Cardiac fibroblast (primary cell): ENCODE data around the gene XYLB.
A peak's percentile ranks its signal among the peaks of the same experiment; 100 is the strongest.

Experiments used
- DNase-seq, 2 donors: peaks; one replicate each; pipeline versions ENCODE4 v3.0.0 to v3.0.0-alpha.2; 2010; ENCODE audit warnings: low read depth in 2 of 2
- H3K4me3 ChIP-seq, 2 donors: replicated peaks in 1 of 2; 1 replicate in 1 of 2; 2 replicates in 1 of 2; pipeline ENCODE4 v1.5.1; 2011; ENCODE audit warnings: low read depth in 2 of 2, low read length in 2 of 2, mild to moderate bottlenecking in 2 of 2, moderate library complexity in 1 of 2
- CTCF ChIP-seq: IDR thresholded peaks from one replicate; pipeline ENCODE4 v1.5.1; 2011; ENCODE audit warnings: low read depth, mild to moderate bottlenecking, low read length, inconsistent platforms

The XYLB gene

GRCh38 chr3:38364721-38365400, 18.3 kb downstream of the XYLB start:
- no peak overlapping the region for H3K4me3 ChIP-seq
- DNase-seq, result no peak
- TF ChIP-seq CTCF, result no peak

DNA sequence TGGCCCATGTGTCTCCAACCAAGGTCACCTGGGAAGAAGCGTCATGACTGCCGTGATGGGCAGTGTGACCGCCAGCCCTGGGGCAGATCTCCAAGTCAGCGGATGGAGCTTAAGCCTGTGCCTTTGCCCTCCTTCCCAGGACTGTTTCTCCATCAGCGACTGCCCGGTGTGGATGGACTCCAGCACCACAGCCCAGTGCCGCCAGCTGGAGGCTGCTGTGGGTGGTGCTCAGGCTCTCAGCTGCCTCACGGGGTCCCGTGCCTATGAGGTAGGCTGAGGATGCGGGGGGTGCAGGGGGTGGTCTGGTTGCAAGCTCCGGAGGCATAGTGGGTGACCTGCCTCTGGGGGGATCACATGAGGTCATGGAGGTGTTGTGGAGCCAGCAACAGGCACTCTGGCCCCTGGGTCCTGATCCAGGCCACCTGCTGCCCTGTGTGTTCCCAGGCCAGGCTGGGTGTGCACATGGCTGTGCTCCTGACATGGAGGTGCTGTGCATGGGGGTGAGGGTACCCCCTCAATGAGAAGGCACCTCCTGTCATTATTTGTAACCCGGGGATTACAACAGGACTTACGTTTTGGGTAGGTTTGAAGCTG, 19.0 kb downstream of the XYLB start:
- TF ChIP-seq CTCF, result no peak
- no peak for DNase-seq
- no peak overlapping the region for H3K4me3 ChIP-seq

GRCh38 chr3:38366082-38366481, 19.5 kb downstream of the XYLB start:
- DNase-seq, result no peak
- no peak overlapping the region for H3K4me3 ChIP-seq
- no peak for TF ChIP-seq CTCF

GRCh38 chr3:38367779-38368178, 21.2 kb downstream of the XYLB start:
- H3K4me3 ChIP-seq, result no peak overlapping the region
- no peak for DNase-seq
- no peak for TF ChIP-seq CTCF

GRCh38 chr3:38368238-38368637, 21.7 kb downstream of the XYLB start:
- TF ChIP-seq CTCF, result peak; percentile 5
- no peak overlapping the region for H3K4me3 ChIP-seq
- no peak for DNase-seq

GRCh38 chr3:38369186-38369585, 22.6 kb downstream of the XYLB start:
- TF ChIP-seq CTCF, result no peak
- no peak for DNase-seq
- H3K4me3 ChIP-seq, result no peak overlapping the region
